IPS-18a (cell line): Measurements from ENCODE around the gene CALHM5.

Experiments used
- H3K27ac ChIP-seq: one replicate; pipeline ENCODE4 v1.5.1; 2013; ENCODE audit warnings: low read length
- H3K27me3 ChIP-seq: one replicate; pipeline ENCODE4 v1.6.1; 2013; ENCODE audit warnings: mild to moderate bottlenecking, low read length; ENCODE audit not compliant: control insufficient read depth, insufficient read depth
- H3K36me3 ChIP-seq: one replicate; pipeline ENCODE4 v1.6.1; 2013; ENCODE audit warnings: low read depth, low read length; ENCODE audit not compliant: control insufficient read depth
- H3K4me1 ChIP-seq: one replicate; pipeline ENCODE4 v1.6.1; 2013; ENCODE audit warnings: low read depth, low read length; ENCODE audit not compliant: control insufficient read depth
- H3K4me3 ChIP-seq: one replicate; pipeline ENCODE4 v1.5.1; 2013; ENCODE audit warnings: low read length
- H3K9ac ChIP-seq: one replicate; pipeline ENCODE4 v1.6.1; 2013; ENCODE audit warnings: mild to moderate bottlenecking, low read length, moderate library complexity
- H3K9me3 ChIP-seq: one replicate; pipeline ENCODE4 v1.6.1; 2013; ENCODE audit warnings: low read depth, low read length; ENCODE audit not compliant: control insufficient read depth

The CALHM5 gene

DNA sequence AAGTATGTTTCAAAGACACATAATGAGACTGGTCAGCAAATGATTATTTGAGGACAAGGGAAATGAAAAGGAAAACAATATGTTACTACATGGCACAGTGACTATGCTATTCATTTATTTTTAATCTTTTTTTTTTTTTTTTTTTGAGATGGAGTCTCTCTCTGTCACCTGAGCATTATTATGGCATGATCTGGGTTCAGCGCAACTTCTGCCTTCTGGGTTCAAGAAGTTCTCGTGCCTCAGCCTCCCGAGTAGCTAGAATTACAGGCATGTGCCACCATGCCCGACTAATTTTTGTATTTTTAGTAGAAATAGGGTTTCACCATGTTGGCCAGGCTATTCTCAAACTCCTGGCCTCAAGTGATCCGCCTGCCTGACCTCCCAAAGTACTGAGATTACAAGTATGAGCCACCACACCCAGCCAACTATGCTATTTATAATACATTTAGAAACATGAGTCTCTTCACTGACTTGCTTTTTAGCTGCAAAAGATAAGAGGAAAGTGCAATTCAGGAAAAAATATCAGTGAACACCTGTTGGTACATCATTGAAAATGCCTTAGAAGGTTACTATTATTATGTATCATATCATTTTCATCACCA lies 45.5 kb downstream of the CALHM5 start:
- Histone ChIP-seq H3K27me3 (no peaks in the 10 kb centered on the region), H3K4me3 (no peak overlapping the region), H3K27ac (no peak overlapping the region)

DNA sequence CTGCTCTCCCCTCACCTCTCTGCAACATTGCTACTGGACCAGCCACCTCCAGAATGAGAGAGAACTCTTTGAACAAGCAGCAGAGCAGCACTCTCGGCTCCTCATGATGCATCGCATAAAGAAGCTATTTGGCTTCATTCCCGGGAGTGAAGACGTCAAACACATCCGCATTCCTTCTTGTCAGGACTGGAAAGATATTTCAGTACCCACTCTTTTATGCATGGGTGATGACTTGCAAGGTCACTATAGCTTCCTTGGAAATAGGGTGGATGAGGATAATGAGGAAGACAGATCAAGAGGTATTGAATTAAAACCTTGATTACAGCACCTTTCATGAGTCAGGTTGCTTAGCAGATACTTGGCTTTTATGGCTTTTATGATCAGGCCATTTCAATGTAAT lies 46.5 kb downstream of the CALHM5 start:
- Histone ChIP-seq H3K27ac (no peak overlapping the region), H3K4me1 (no peaks in the 10 kb centered on the region)

More for the DNA sequence above, 45.5 kb downstream of the CALHM5 start:
- Histone ChIP-seq H3K4me1 (no peaks in the 10 kb centered on the region), H3K9me3 (no peaks in the 10 kb centered on the region), H3K36me3 (no peaks in the 10 kb centered on the region), H3K9ac (no peak overlapping the region)

DNA sequence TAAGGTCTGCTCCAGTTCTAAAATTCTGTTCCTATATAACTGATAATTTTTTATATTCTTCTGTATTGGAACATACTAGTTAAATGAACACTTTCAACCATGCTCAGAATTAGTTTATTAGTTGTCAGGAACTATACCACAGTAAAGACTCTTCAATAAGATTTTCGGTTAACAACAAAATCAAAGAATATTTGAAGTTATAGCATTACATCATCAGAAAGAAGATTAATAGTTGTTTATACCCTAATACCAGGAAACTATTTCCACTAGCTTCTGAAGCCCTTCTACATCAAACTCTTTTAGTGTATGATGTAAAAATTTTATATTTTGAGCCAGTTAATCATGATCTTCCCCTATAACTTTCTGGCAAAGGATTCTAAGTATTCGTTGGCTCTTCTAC lies 48.7 kb downstream of the CALHM5 start:
- H3K4me1 ChIP-seq: no peaks in the 10 kb centered on the region
- H3K4me3 ChIP-seq: no peak overlapping the region
- H3K27ac ChIP-seq: no peak overlapping the region
- no peaks in the 10 kb centered on the region for H3K9me3 ChIP-seq
- H3K9ac ChIP-seq: no peak overlapping the region
- H3K27me3 ChIP-seq: no peaks in the 10 kb centered on the region
- no peaks in the 10 kb centered on the region for H3K36me3 ChIP-seq

More for the DNA sequence above, 46.5 kb downstream of the CALHM5 start:
- no peaks in the 10 kb centered on the region for H3K9me3 ChIP-seq
- H3K36me3 ChIP-seq: no peaks in the 10 kb centered on the region
- H3K27me3 ChIP-seq: no peaks in the 10 kb centered on the region
- no peak overlapping the region for H3K9ac ChIP-seq
- H3K4me3 ChIP-seq: no peak overlapping the region

DNA sequence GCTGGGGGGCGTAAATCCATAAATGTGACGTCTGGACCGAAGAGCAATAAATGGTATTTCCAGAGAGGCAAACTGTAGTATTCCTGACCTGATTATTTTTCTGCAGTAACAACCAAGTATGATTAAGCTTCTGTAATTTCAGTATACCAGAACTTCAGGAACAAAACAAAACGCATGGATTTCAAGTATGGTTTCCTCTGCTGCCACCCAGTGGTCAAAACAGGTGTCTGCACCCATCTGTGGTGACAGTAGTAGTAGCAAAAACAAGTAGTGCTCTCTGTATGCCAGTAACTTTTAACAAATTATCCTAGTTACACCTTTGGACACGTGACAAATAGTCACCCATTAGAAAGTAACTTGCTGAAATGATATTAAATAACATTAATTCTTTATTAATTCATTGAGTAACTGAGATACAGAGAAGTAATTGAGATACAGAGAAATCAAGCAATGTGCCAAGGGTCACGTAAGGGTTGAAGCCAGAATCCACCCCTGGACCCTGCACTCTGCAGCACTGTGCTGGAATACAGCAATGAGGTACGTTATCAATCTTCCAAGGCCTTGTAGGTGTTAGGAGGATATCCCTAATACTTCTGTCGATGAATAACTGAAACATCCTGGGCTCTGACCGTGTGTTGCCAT lies 50.1 kb downstream of the CALHM5 start:
- Histone ChIP-seq H3K4me1 (no peaks in the 10 kb centered on the region), H3K9me3 (no peaks in the 10 kb centered on the region), H3K4me3 (no peak overlapping the region), H3K36me3 (no peaks in the 10 kb centered on the region), H3K27ac (no peak overlapping the region), H3K27me3 (no peaks in the 10 kb centered on the region), H3K9ac (no peak overlapping the region)

DNA sequence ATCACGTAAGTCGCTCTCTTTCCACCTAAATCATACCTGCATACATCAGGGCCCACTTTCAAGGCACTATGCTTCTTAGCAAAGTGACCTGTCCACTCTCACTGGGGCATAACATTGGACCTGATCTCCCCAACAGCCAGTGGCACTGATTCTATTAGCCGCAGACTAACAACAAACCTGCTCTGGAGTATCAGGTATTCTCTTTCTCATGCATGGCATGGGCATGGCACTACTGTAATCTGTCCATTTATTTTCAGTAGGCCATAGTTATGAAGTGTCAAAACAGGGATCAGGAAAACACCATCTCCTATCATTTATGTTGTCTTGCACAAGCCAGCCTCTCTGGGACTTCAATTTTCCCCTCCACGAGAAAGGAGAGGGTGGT lies 50.6 kb downstream of the CALHM5 start:
- Histone ChIP-seq H3K36me3 (no peaks in the 10 kb centered on the region), H3K27me3 (no peaks in the 10 kb centered on the region), H3K4me3 (no peak overlapping the region), H3K4me1 (no peaks in the 10 kb centered on the region), H3K9ac (no peak overlapping the region), H3K9me3 (no peaks in the 10 kb centered on the region), H3K27ac (no peak overlapping the region)

DNA sequence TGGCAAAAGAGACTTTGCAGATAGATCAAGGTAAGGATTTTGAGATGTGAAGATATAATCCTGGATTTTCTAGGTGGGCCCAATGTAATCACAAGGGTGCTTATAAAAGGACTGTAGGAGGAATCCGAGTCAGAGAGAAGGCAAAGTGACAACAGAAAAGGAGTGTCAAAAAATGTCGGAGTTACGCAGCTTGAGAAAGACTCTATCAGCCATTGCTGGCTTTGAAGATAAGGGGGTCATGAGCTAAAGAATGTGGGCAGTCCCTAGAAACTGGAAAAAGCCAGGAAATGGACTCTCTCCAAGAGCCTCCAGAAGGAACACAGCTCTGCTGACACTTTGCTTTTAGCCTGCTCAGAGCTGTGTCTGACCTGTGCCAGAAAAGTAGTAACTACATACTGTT lies 51.2 kb downstream of the CALHM5 start:
- Histone ChIP-seq H3K4me3 (no peak overlapping the region), H3K9me3 (no peaks in the 10 kb centered on the region), H3K27ac (no peak overlapping the region), H3K36me3 (no peaks in the 10 kb centered on the region), H3K9ac (no peak overlapping the region), H3K4me1 (no peaks in the 10 kb centered on the region), H3K27me3 (no peaks in the 10 kb centered on the region)

DNA sequence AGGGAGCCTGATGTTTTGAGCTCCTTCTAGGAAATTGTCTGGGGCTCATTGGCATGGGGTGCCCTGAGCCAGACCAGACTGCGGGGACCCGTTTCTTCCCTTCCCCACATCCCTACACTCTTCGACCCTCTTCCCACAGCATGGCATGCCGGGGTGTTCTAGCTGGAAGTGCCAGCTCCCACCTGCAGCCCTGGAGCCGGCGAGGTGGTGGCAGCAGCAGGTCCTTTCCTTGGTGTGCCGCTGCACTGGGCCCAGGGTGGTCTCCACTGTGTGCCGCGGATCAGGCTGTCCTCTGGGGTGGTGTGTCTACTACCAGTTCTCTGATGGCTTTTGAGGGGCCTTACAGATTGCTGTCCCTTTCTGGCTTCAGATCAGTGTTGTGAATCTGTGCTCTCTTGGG lies 52.4 kb downstream of the CALHM5 start:
- H3K9me3 ChIP-seq: no peaks in the 10 kb centered on the region
- no peaks in the 10 kb centered on the region for H3K27me3 ChIP-seq
- H3K4me3 ChIP-seq: no peak overlapping the region
- H3K4me1 ChIP-seq: no peaks in the 10 kb centered on the region
- no peaks in the 10 kb centered on the region for H3K36me3 ChIP-seq
- no peak overlapping the region for H3K9ac ChIP-seq
- no peak overlapping the region for H3K27ac ChIP-seq

DNA sequence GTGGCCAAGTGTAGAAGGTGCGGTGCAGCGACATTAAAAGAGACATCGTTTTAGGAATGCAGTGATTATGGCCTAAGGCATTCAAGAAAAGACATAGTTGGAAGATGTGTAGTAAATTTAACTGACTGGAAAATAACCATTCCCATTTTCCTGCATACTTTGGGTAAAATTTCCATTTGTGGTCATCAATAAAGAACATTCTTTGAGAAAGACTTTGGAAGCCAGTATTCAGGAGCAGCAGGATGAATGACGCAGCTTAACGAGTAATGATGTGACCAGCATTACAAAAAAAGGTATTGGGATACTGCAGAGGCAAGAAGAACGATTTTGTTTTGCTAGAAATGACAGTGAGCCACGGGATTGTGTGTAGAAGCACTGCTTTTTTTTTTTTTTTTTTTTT lies 52.9 kb downstream of the CALHM5 start:
- Histone ChIP-seq H3K9ac (no peak overlapping the region), H3K4me1 (no peaks in the 10 kb centered on the region), H3K27ac (no peak overlapping the region)

DNA sequence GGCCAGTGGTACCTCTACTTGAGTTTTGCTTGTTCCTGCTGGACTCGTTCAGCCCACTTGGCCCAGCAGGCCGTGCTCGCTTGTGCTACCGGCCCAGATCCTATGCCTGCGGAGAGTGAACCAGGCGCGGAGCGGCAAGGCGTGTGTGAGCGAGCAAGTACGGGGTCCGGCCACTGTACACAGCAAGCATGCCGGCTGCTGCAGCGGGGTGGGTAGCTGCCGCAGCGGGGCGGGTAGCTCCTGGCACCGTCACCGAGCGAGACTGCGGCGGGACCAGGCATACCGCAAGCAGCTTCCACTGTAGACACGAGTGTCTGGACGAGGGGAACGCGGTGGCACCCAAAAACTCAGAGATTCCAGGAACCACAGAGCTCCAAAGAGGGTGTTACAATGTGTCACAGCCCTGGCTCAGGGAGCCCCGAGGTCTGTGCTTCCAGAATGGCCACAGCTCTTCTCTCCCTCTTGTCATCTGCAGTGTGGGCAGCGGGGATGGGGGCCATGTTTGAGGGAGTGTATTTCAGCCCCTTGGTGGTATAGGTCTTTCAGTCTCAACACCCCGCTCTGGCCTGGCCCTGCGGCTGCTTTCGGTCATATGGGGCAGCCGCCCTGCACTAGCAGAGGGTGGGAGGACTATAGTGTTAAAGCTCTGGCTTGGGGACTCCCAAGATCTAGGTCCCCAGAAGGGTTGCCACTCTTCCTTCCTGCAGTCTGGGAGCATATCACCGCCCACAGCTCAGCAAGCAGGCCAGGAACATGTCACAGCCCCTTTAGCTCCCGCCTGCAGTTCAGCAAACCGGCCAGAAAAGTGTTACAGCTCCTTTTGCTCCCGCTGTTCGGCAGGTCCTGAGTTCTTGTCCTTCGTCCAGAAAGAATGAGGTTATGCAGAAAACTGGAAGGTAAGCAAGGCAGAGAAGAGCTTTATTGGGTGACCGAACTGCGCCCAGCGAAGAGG lies 53.8 kb downstream of the CALHM5 start:
- Histone ChIP-seq H3K9ac (no peak overlapping the region), H3K4me3 (no peak overlapping the region), H3K4me1 (peaks cover 4% of the 10 kb centered on the region), H3K36me3 (no peaks in the 10 kb centered on the region), H3K9me3 (no peaks in the 10 kb centered on the region), H3K27ac (no peak overlapping the region), H3K27me3 (no peaks in the 10 kb centered on the region)

More for the DNA sequence above, 52.9 kb downstream of the CALHM5 start:
- H3K4me3 ChIP-seq: no peak overlapping the region
- no peaks in the 10 kb centered on the region for H3K9me3 ChIP-seq
- H3K36me3 ChIP-seq: no peaks in the 10 kb centered on the region
- H3K27me3 ChIP-seq: no peaks in the 10 kb centered on the region

DNA sequence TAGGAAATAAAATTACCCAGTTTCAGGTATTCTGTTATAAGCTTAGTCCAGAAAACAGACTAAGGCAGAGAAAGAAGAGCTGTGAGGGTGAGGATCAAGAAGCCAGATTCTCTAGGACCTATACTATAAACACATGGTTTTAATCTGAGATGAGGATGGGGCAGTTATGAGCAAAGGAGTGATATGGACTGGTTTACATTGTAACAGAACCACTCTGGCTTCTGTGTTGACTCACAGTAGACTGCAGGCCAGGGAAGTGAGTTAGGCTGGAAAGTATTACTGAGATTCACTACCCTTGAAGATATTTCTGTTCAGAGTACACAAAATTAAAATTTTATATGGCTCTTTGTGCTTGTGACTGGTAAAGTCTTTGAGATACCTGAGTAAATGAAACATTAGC lies 56.7 kb downstream of the CALHM5 start:
- Histone ChIP-seq H3K27me3 (no peaks in the 10 kb centered on the region), H3K9ac (no peak overlapping the region)

DNA sequence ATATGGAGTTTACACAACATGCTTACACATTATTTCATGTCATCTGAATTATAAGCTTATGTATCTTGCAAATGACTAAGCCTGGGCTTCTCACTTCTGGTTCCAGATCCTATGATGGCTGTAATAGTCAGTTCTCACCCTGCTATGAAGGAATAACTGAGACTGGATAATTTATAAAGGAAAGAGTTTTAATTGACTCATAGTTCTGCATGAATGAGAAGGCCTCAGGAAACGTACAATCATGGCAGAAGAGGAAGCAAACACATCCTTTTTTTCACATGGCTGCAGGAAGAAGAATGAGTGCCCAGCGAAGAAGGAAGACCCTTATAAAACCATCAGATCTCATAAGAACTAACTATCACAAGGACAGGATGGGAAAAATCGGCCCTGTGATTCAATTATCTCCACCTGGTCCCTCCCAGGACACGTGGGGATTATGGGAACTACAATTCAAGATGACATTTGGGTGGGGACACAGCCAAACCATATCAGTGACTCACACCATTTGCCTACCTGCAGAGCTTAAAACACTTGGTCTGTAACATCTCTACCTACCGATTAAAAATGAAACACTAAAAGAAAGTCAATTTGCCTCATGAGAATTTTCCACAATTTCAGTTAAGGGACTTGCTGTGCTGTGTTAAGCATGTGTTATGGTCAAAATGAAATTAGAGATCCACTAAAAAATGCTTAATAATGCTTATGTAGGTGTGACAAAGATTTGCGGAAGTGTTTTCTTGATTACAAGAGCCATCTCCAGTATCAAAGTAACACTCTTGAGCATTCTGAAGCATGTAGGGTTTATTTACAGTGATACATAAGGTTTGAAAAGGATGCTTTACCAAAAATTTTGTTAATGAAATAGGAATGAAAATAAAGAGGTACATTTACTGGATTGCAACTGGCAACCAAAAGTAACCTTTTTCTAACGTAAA lies 57.6 kb downstream of the CALHM5 start:
- Histone ChIP-seq H3K27ac (no peak overlapping the region), H3K36me3 (no peaks in the 10 kb centered on the region), H3K4me3 (no peak overlapping the region), H3K4me1 (peaks cover 10% of the 10 kb centered on the region), H3K9me3 (no peaks in the 10 kb centered on the region), H3K27me3 (no peaks in the 10 kb centered on the region), H3K9ac (no peak overlapping the region)

More for the DNA sequence above, 56.7 kb downstream of the CALHM5 start:
- H3K9me3 ChIP-seq: no peaks in the 10 kb centered on the region
- no peaks in the 10 kb centered on the region for H3K36me3 ChIP-seq
- H3K4me1 ChIP-seq: peaks cover 10% of the 10 kb centered on the region
- H3K4me3 ChIP-seq: no peak overlapping the region
- no peak overlapping the region for H3K27ac ChIP-seq
